GM12801 (cell line): ENCODE data around the gene IL13.

Source experiments
- TF ChIP-seq, protein P1 (sequence below): IDR thresholded peaks from one replicate; pipeline ENCODE4 v1.5.1; 2011; ENCODE audit warnings: control low read depth; ENCODE audit not compliant: insufficient read length; ENCODE audit errors: extremely low read depth

The IL13 gene

DNA sequence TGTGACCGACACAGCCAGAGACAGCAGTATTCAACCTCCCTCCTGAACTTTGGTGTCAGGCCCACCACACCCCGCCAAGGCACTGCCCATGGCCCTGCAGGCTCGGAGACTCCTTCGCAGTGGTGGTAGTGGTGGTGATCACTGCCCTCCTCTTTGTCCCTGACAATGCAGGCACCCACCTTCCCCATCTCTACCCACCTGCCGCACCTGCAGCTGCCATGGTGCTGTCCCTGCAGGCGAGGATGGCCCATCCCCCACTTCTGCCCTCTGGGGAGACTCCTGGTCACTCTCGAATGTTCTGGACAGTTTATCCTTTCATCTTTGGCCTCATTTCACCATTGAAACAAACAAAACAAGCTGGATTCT is 11.5 kb downstream of the IL13 start:
- TF ChIP-seq, protein P1, sequence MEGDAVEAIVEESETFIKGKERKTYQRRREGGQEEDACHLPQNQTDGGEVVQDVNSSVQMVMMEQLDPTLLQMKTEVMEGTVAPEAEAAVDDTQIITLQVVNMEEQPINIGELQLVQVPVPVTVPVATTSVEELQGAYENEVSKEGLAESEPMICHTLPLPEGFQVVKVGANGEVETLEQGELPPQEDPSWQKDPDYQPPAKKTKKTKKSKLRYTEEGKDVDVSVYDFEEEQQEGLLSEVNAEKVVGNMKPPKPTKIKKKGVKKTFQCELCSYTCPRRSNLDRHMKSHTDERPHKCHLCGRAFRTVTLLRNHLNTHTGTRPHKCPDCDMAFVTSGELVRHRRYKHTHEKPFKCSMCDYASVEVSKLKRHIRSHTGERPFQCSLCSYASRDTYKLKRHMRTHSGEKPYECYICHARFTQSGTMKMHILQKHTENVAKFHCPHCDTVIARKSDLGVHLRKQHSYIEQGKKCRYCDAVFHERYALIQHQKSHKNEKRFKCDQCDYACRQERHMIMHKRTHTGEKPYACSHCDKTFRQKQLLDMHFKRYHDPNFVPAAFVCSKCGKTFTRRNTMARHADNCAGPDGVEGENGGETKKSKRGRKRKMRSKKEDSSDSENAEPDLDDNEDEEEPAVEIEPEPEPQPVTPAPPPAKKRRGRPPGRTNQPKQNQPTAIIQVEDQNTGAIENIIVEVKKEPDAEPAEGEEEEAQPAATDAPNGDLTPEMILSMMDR = no peak

DNA sequence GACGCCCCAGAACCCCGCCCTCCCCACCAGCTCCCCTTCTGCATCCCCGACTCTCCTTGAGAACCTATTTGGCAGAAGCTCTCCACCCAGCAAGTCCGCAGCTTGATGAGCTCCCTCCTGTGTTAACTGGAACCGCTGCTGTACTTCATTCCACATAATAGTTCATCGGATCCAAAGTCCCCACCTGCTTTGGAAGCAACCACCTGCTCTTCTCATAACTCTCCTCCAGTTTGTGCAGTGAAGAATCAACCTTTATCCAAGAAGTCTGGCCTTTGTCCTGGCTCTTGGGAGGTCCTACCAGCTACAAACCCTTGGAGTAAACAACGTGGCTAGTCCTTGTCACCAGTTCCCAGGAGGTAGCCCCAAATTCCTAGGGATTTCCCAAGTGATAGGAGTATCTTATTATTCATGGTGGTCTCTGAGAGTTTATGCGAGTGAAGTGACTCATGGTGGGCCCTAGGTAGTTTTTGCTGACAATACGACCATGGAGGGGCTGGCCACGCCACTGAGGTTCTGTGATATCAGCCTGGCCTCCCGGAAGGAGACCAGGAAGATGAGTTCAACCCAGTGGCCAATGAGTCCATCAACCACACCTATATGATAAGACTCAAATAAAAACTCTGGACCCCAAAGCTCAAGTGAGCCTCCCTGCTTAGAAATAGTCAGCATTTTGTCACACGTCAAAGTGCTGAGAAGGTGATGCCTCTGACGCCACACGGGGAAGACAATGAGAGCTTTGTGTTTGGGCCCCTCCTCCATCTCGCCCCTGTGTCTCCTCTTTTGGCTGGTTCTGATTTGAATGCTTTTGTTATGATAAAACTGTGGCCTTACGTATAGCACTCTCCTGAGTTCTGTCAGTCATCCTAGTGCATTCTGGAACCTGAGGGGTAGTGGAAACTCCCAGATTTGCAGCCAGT is 12.3 kb downstream of the IL13 start:
- TF ChIP-seq, protein P1 = no peak

DNA sequence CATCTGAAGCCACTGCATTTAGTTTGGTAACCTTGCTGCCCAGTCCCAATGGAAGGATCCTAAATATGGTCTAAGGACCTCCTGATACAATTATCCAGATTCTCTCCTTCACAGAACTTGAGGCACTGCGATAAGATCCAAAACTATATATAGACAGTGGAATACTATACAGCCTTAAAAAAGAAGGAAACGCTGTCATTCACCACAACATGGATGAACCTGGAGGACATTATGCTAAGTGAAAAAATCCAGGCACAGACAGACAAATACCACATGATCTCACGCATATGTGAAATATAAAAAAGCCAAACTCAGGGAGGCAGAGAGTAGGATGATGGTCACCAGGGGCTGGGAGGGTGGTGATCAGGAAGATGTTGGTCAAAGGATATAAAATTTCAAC is 13.0 kb downstream of the IL13 start:
- TF ChIP-seq, protein P1 = no peak

DNA sequence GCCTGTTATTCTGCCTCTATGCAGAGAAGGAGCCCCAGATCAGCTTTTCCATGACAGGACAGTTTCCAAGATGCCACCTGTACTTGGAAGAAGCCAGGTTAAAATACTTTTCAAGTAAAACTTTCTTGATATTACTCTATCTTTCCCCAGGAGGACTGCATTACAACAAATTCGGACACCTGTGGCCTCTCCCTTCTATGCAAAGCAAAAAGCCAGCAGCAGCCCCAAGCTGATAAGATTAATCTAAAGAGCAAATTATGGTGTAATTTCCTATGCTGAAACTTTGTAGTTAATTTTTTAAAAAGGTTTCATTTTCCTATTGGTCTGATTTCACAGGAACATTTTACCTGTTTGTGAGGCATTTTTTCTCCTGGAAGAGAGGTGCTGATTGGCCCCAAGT is 15.5 kb downstream of the IL13 start:
- TF ChIP-seq, protein P1 = no peak

DNA sequence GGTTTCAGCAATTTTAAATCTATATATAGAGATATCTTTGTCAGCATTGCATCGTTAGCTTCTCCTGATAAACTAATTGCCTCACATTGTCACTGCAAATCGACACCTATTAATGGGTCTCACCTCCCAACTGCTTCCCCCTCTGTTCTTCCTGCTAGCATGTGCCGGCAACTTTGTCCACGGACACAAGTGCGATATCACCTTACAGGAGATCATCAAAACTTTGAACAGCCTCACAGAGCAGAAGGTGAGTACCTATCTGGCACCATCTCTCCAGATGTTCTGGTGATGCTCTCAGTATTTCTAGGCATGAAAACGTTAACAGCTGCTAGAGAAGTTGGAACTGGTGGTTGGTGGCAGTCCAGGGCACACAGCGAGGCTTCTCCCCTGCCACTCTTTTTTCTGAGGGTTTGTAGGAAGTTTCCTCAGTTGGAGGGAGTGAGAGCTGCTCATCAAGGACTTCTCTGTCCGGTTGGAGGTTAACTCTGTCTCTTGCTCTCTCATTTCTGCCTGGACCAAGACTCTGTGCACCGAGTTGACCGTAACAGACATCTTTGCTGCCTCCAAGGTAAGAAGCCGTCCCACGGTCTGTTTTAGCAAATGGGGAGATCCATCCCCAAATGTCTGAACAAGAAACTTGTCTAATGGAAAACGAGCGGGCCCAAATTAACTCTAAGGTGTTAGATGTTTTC is 16.1 kb downstream of the IL13 start, which contains the start of gene IL4:
Gene IL4 (plus strand): TSS at position 51 of the 692 bp plus-strand sequence. CDS start 62 bp downstream, at position 113.
- TF ChIP-seq, protein P1 = no peak

DNA sequence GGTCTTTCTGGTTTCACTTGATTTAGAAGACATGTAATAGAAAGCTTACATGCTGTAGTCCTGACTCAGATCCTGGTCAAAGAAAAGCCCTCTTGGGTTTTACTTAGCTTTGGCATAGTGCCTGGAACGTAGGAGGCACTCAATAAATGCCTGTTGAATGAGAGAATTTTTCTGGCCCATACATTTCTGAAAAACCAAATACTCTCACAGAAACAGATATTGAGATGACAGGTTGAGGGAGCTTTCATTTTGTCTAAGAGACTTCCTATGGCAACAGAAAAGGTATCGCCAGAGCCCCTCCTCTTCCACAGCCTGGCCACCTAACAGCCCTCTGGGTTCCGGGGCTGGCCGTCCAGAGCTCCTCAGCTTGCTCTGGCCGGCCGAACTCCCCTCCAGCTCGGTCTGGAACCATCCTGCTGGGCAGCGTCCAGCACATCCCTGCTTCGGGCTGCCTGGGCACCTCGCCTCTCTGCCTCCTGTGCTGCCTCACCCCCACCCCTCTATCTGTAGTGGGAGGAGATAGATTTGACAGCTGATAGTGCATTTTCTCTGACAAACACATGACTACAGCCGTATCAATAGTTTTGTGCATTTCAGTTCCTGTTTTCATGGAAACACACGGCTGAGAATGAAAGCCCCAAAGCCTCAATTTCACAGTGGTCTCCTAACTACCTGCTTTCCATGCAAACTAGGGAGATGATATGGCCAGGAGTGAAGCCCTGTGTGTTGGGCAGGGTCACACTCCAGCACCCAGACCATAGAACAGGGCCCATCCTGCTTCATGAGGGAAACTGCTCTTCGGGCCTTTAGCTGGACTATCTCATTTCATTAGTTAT is 16.9 kb downstream of the IL13 start:
- TF ChIP-seq, protein P1 = no peak

DNA sequence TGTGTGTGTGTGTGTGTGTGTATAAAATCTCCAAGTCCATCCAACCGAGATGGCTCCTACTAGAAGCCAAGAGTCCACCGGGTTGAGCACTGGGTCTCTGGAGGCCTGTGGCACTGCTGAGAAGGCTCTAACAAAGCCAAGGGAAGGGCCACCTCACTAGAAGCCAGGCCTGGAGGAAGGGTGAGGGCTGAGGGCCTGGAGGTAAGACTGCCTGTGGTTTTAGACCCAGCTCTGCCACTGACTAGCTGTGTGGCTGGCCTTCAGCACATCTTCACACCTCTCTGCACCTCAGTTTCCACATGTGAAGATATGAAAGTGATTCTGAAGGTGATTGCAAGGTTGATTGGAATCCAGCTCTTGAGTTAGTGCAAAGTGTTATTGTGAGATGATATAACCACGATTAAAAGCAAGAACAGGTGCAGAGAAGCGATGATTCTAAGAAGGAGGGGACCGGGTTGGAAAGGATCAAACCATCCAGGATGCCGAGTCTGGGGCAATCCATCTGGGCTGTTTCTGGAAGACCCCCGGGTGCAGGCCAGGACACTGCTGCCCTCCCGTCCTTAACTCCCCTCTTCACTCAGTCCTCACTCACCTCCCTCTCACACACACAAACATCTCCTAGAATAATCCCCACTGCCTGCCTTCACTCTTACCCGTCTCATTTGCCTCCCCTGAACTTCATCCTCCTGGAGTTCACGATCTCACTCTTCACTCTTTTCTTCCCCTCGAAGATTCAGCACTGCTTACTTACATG is 18.1 kb downstream of the IL13 start:
- TF ChIP-seq, protein P1 = no peak
